HG02642 (cell line): ENCODE measurements around the gene WDR13.

Experiments
- ATAC-seq: cut with Tn5 transposase; IDR thresholded peaks from one replicate; pipeline ENCODE4 v1.9.1; 2021; ENCODE audit warnings: mild to moderate bottlenecking; ENCODE audit not compliant: unreplicated experiment, poor library complexity

WDR13 gene

DNA sequence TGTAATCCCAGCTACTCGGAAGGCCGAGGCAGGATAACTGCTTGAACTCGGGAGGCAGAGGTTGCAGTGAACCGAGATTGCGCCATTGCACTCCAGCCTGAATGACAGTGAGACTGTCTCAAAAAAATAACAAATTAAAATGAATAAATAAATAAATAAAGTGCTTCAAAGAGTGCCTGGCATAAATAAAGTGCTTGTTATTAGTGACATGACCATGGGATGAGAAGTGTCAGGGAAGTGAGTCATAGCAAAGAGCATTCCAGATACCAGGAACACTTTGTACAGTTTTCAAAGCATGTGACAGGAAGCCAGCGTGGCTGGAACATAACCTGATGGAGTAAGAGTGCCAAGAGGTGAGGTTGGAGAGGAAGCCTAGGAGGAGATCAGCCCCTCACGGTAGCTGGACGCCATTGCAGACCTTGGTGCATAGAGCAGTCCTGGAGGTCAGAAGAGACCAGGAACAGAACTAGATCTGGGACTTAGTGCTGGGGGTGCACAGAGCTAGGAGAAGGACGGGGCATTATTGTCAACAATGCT, 6.0 kb upstream of the WDR13 start:
- ATAC-seq = no peak

GRCh38 chrX:48592971-48593370, 4.3 kb upstream of the WDR13 start:
- no peak for ATAC-seq

DNA sequence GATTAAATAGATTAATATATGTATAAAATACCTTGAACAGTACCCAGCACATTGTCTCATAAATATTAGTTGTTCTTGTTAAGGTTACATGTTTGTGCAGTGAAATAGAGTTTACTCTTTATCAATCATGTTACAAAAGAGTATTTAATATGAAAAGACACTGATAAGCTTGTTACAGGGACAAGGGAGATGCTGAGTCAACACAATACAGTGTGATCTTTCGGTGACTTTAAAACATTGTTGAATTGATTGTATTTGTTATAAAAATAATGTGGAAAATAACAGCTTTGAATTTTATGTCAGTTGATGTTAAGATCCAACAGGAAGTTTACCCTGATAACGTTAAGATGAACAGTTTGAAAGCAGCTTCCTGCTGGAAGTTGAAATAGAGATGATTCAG, 1.4 kb upstream of the WDR13 start:
- no peak for ATAC-seq

GRCh38 chrX:48598614-48599013, 1.3 kb downstream of the WDR13 start:
- ATAC-seq = no peak

- ATAC-seq = no peak
Observed at GRCh38 chrX:48599341-48599740, 2.0 kb downstream of the WDR13 start.

- no peak for ATAC-seq
Observed at GRCh38 chrX:48600226-48600625, 2.9 kb downstream of the WDR13 start.

GRCh38 chrX:48601741-48602394, 4.6 kb downstream of the WDR13 start:
- ATAC-seq = no peak

DNA sequence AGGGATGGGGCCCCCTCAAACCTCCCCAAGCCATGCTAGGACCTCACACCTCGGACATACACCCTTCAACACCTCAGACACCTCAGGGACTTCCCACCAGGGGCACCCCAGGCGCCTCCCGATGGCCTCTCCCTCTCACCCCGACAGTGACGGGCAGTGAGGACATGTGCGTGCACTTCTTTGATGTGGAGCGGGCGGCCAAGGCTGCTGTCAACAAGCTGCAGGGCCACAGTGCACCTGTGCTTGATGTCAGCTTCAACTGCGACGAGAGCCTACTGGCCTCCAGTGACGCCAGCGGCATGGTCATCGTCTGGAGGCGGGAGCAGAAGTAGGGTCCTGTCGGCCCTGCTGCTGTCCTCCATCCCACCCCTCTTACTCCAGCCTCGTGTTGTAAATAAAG, 7.4 kb downstream of the WDR13 start:
- ATAC-seq = no peak

- no peak for ATAC-seq
Observed at GRCh38 chrX:48606091-48606490, 8.8 kb downstream of the WDR13 start.

DNA sequence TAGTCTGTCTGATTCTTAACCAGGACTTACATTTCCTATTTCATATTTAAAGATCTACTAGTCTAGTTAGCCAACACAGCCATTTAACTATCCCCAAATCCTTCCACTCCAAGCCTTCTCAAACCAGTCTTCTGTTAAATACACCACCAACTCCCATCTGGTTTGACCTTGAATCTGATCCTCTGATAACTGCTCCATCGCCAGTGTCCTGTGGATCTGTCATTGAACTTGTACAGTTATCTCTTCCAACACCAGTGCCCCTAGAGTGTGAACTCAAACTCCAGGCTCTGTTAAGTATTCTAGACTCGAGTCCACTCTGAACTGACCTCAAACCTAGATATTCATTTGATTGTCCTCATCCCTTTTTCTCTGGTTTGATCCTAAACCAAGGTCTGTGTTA, 14.4 kb downstream of the WDR13 start:
- no peak for ATAC-seq

GRCh38 chrX:48613502-48614160, 16.3 kb downstream of the WDR13 start:
- no peak for ATAC-seq

GRCh38 chrX:48616576-48616975, 19.3 kb downstream of the WDR13 start:
- no peak for ATAC-seq

- no peak for ATAC-seq
Observed at GRCh38 chrX:48617542-48618340, 20.4 kb downstream of the WDR13 start.

DNA sequence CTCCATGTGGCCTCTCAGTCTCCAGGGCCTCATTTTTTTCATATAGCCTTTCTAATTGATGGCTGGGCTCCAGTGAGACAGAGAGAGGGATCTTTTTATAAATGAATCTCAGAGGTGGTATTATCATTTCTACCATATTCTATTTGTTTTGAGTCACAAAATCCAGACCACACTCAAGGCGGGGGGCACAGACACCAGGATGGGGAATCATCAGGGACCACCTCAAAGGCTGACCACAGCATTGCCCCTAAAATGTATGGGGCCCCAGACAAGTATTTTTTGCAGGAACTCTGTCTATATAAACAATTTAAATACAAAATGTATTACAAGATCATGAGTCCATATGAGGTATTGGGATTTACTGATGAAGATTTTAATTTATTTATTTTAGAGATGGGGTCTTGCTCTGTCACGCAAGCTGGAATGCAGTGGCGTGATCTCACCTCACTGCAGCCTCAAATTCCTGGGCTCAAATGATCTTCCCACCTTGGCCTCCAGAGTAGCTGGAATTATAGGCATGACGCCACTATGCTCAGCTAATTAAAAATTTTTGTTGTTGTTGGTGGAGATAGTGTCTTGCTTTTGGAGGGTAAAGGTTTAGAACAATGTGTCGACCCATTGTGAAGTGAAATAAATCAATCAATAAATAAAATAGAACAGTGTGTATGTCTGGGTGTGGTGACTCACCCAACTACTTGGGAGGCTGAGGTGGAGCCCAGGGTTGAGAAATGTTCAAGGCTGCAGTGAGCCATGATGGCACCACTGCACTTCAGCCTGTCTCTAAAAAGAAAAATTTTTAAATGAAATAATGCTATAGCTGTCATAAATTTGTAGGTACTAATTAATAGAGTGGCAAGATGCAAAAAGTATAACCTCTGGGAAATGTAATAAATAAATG, 29.4 kb downstream of the WDR13 start:
- ATAC-seq = no peak

GRCh38 chrX:48631376-48632090, 34.2 kb downstream of the WDR13 start:
- peak; percentile 84 for ATAC-seq

DNA sequence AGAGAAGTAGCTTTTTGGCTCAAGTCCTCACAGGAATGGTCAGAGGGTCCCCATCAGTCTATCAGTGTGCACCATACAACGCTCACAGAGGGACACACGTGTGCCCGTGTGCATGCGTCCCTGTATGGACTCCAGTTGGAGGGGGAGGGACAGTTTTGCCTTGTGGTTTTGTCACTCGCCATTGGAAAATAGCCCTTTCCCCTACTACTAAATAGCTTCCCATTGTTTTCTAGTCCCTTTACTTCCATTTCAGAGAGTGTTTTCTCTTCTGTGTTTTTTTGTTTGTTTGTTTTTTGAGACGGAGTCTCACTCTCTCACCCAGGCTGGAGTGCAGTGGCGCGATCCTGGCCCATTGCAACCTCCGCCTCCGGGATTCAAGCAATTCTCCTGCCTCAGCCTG, 34.9 kb downstream of the WDR13 start:
- no peak for ATAC-seq

GRCh38 chrX:48636301-48636700, 39.0 kb downstream of the WDR13 start:
- no peak for ATAC-seq

DNA sequence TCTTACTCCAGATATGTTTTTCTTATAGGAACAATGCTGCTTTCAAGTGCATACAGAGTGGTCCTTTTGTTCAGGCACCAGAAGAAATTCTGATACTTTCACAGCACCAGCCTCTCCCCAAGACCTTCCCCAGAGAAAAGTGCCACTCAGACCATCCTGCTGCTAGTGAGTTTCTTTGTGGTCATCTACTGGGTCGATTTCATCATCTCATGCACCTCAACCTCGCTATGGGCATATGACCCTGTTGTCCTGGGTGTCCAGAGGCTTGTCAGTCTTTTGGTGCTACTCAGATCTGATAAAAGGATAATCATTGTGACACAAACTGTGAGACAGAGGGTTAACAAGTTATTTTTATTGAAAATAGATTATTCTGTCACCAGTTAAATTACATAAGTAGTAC, 39.5 kb downstream of the WDR13 start:
- ATAC-seq = no peak

- ATAC-seq = no peak
Observed at GRCh38 chrX:48645669-48646068, 48.4 kb downstream of the WDR13 start.

GRCh38 chrX:48648336-48648751, 51.1 kb downstream of the WDR13 start:
- ATAC-seq = no peak
